ENCODE data around the gene MCRIP1. TPM values are rescaled to one million over a fixed set of nuclear protein-coding genes. Genes with fewer than 3 reads are reported as not detected.
"Not testable (repeated sequence)": the region's sequence is repeated elsewhere in the genome, so short reads cannot be mapped to it uniquely, and the experiment has no call there.

The MCRIP1 gene
- total and polyA plus RNA-seq, 2 donors = 43.8 to 190 TPM

DNA sequence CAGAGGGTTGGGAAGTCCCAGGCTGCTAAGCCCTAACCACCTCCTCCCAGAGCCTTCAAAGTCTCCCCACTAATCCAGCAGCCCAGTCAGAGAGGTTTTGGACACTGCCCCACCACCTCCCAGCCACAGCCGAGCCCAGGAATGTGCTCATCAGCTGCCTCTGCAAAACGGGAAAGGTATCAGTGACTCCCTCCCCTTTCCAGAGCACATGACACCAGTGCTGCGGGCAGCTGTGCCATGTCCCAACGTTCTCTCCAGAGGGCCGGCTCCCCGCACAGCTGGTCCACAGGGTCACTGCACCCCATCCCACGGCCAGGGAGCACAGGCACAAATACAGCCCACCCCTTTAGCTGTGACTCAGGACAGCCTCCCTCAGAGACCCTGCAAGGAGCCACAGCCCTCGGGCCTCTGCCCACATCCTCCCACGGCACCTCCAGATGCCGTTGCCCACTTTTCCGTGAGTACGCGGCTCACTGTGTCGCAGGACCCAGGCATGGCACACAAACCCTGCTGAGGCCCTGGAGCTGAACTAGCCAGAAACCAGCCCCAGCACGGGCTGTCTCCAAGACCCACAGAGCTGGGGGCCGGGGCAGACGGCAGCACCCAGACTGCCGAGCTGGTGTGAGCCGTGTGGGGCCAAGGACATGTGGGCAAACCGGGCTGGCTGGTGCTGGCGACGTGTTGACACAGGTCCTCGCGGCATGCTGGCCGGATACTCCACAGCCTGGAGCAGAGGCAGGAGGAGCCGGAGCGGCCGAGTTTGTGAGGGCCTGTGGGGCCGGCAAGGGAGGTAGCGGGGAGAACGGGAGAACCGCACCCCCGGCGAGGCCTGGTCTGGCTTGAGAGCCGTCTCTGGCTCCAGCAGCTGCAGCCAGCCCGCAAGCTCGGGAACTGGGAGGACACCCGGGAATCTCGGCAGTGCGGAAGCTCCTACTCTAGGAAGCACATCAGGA is 8.0 kb upstream of the MCRIP1 start:
- peak overlapping the region; percentile 43 for H3K27ac ChIP-seq (ENCODE audit: low read depth)
- H3K36me3 ChIP-seq (ENCODE audit: insufficient read depth) = peaks cover 5% of the 10 kb centered on the region
- WGBS = 71% methylated on average over 40 of the region's 40 CpGs
- no peaks in the 10 kb centered on the region for H3K4me1 ChIP-seq (ENCODE audit: insufficient read depth)
- no peak overlapping the region for H3K4me3 ChIP-seq (ENCODE audit: low read depth, low read length)
- DNase-seq (ENCODE audit: extremely low spot score) = no peak

DNA sequence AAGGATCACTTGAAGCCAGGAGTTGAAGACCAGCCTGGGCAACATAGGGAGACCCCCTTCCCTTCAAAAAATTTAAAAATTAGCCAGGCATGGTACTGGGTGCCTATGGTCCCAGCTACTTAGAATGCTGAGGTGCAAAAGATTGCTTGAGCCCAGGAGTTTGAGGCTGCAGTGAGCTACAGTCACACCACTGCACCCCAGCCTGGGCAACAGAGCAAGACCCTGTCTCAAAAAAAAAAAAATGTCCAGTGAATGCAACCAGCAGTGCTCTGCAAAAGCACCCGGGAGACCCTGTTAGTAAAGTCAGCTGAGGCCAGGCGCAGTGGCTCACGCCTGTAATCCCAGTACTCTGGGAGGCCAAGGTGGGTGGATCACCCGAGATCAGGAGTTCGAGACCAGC is 7.0 kb upstream of the MCRIP1 start:
- not testable (repeated sequence) for H3K36me3 ChIP-seq (ENCODE audit: insufficient read depth); H3K4me3 ChIP-seq (ENCODE audit: low read depth, low read length); H3K4me1 ChIP-seq (ENCODE audit: insufficient read depth); DNase-seq (ENCODE audit: extremely low spot score); H3K27ac ChIP-seq (ENCODE audit: low read depth)
- WGBS = 94% methylated on average over 5 of the region's 5 CpGs

GRCh38 chr17:81839301-81839700 is 6.2 kb upstream of the MCRIP1 start:
- WGBS = 75% methylated on average over 15 of the region's 15 CpGs
- Histone ChIP-seq H3K4me1 (ENCODE audit: insufficient read depth) (no peaks in the 10 kb centered on the region), H3K4me3 (ENCODE audit: low read depth, low read length) (no peak overlapping the region), H3K36me3 (ENCODE audit: insufficient read depth) (no peaks in the 10 kb centered on the region), H3K27ac (ENCODE audit: low read depth) (no peak overlapping the region)
- no peak for DNase-seq (ENCODE audit: extremely low spot score)

DNA sequence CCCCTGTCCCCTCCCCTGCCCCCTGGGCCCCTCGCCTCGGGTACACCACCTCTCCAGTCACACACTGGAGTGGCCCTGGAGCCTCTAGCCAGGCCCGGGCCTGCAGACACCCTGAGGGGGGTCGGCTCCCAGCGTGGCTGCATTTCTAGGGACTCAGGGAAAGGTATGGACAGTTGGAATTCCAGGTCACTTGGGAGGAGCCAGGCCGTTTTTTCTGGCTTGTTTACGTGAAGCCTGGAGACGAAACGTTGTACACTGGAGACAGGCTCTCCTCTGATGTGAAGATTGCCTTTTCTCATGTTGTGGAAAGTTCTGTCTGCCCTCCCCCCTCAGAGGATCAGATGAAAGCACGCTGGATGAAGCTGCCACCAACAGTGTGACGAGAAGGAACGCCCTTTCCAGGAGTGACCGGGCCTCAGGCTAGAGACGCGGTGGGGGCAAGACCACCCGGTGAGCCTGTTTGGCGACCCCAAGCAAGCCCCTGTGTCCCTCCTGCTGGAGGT is 5.7 kb upstream of the MCRIP1 start:
- H3K4me1 ChIP-seq (ENCODE audit: insufficient read depth) = no peaks in the 10 kb centered on the region
- H3K4me3 ChIP-seq (ENCODE audit: low read depth, low read length) = no peak overlapping the region
- 36% methylated on average over 17 of the region's 17 CpGs for WGBS
- H3K36me3 ChIP-seq (ENCODE audit: insufficient read depth) = no peaks in the 10 kb centered on the region
- H3K27ac ChIP-seq (ENCODE audit: low read depth) = no peak overlapping the region
- DNase-seq (ENCODE audit: extremely low spot score) = no peak

DNA sequence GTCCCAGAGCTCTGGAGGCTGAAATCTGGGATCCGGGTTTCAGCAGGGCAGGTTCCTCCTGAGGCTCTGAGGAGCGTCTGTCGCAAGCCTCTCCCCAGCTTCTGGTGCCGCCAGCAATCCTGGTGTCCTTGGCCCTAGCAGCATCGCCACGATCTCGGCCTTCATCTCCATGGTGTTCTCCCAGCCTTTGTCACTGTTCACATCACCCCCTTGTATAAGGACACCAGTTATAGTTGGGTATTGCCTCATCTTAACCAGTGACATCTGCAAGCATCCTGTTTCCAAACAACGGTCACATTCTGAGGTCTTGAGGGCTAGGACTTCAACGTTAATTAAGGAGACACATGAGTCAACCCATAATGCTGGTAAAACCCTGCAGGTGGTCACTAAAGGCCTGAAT is 4.5 kb upstream of the MCRIP1 start:
- WGBS = 79% methylated on average over 9 of the region's 9 CpGs
- no peak overlapping the region for H3K27ac ChIP-seq (ENCODE audit: low read depth)
- no peaks in the 10 kb centered on the region for H3K36me3 ChIP-seq (ENCODE audit: insufficient read depth)
- no peak for DNase-seq (ENCODE audit: extremely low spot score)
- no peak overlapping the region for H3K4me3 ChIP-seq (ENCODE audit: low read depth, low read length)
- no peaks in the 10 kb centered on the region for H3K4me1 ChIP-seq (ENCODE audit: insufficient read depth)

DNA sequence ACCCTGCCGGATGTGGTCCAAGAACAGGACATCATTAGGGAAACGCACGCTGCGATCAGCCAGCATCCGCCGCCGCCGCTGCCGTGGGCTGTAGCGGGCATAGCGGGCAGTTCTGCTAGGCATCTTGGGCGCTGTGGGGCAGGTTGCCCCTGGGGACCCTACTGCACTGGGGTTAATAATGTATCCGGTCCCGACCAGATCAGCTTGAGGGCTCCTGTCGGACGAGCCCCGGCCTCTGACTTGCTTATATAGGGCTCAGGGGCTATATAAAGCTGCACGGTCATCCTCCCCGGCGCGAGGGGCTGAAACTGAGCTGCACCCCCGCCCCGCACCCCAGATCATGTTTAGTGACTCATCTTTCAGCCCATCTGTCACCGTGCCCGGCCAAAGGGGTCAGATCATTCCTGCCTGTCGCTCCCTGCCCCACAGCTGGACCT is 1.8 kb upstream of the MCRIP1 start, which contains the start of gene PPP1R27:
Gene PPP1R27, minus strand, starts transcription at position 220 of the 437 bp plus-strand sequence. Its CDS starts 97 bp downstream, at position 123.
- Histone ChIP-seq H3K4me1 (ENCODE audit: insufficient read depth) (no peaks in the 10 kb centered on the region), H3K4me3 (ENCODE audit: low read depth, low read length) (peak within 1 kb of the TSS; percentile 88), H3K36me3 (ENCODE audit: insufficient read depth) (no peaks in the 10 kb centered on the region), H3K27ac (ENCODE audit: low read depth) (no peak within 1 kb of the TSS)
- WGBS = 91% methylated on average over 26 of the region's 26 CpGs
- DNase-seq (ENCODE audit: extremely low spot score) = no peak

DNA sequence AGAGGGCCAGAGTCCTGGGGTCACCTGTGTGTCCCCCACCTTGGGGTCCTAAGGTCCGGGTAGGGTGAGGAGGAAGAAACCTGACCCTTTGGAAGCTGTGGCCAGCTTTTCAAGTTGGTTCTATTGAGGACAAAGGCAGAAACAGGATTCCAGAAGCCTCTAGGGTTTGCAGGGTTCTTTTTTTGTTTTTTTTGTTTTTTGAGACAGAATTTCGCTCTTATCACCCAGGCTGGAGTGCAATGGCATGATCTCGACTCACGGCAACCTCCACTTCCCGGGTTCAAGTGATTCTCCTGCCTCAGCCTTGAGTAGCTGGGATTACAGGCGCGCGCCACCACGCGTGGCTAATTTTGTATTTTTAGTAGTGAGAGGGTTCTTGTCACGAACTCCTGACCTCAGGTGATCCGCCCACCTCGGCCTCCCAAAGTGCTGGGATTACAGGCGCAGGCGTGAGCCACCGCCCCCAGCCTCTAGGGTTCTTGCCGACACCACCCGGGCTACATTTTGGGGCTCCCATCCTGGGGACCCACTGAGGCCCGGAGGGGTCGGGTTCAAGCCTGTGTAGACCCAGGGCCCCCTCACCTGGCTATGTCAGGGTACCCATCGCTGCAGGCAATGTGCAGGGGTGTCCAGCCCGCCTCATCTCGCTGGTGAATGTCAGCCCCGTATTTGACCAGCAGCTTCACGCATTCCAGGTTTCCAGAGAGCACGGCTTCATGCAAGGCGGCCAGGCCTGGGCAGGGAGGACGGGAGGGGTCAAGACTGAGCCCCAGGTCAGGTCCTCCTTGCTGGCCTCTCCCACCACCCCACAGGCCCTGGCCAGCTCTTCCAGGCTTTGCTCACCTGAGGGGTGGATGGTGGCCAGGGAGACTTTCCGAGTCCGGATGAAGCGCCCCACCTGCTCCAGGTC is 1.1 kb upstream of the MCRIP1 start:
- 81% methylated on average over 31 of the region's 31 CpGs for WGBS
- H3K4me3 ChIP-seq (ENCODE audit: low read depth, low read length) = peak overlapping the region; percentile 88

DNA sequence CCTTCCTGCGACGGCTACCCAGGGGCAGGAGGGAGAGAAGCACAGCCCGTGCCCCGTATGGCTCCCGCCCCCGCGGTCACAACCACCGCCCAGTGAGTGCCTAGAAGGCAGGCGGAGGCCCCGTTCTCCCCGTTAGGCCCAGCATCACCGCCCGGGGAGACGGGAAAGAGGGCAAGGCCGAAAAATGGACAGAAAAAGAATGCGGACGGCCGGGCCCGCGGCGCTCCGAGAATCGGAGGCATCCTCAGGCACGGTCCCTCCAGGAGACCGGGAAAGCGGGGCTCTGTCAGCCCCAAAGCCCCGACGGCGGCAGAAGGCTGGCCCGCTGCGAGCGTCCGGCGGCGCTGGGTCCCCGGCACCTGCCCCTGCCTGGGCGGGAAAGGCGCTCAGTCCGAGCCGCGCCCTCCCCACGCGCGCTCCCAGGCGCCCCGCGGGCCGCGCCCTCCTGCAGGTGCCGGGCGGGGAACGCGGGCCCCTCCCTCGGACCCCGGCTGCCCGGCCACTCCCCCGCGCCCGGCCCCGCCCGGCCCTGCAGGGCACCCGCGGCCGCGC is 407 bp downstream of the MCRIP1 start:
- Histone ChIP-seq H3K27ac (ENCODE audit: low read depth) (peak overlapping the region; percentile 73), H3K4me1 (ENCODE audit: insufficient read depth) (no peaks in the 10 kb centered on the region), H3K4me3 (ENCODE audit: low read depth, low read length) (peak overlapping the region; percentile 88), H3K36me3 (ENCODE audit: insufficient read depth) (no peaks in the 10 kb centered on the region)
- WGBS = under 1% methylated on average over 65 of the region's 65 CpGs
- DNase-seq (ENCODE audit: extremely low spot score) = no peak

More for the DNA sequence above, 1.1 kb upstream of the MCRIP1 start:
- Histone ChIP-seq H3K27ac (ENCODE audit: low read depth) (no peak overlapping the region), H3K4me1 (ENCODE audit: insufficient read depth) (no peaks in the 10 kb centered on the region), H3K36me3 (ENCODE audit: insufficient read depth) (no peaks in the 10 kb centered on the region)
- no peak for DNase-seq (ENCODE audit: extremely low spot score)

GRCh38 chr17:81831957-81832607 is 1.0 kb downstream of the MCRIP1 start:
- no peak overlapping the region for H3K27ac ChIP-seq (ENCODE audit: low read depth)
- 35% methylated on average over 18 of the region's 18 CpGs for WGBS
- H3K4me1 ChIP-seq (ENCODE audit: insufficient read depth) = no peaks in the 10 kb centered on the region
- DNase-seq (ENCODE audit: extremely low spot score) = no peak
- no peaks in the 10 kb centered on the region for H3K36me3 ChIP-seq (ENCODE audit: insufficient read depth)
- peak overlapping the region; percentile 88 for H3K4me3 ChIP-seq (ENCODE audit: low read depth, low read length)

GRCh38 chr17:81831563-81831956 is 1.5 kb downstream of the MCRIP1 start:
- Histone ChIP-seq H3K4me3 (ENCODE audit: low read depth, low read length) (no peak overlapping the region), H3K4me1 (ENCODE audit: insufficient read depth) (no peaks in the 10 kb centered on the region), H3K36me3 (ENCODE audit: insufficient read depth) (no peaks in the 10 kb centered on the region), H3K27ac (ENCODE audit: low read depth) (no peak overlapping the region)
- 91% methylated on average over 7 of the region's 7 CpGs for WGBS
- no peak for DNase-seq (ENCODE audit: extremely low spot score)

- WGBS = 88% methylated on average over 6 of the region's 6 CpGs
- no peak for DNase-seq (ENCODE audit: extremely low spot score)
- no peaks in the 10 kb centered on the region for H3K4me1 ChIP-seq (ENCODE audit: insufficient read depth)
- H3K36me3 ChIP-seq (ENCODE audit: insufficient read depth) = no peaks in the 10 kb centered on the region
- H3K4me3 ChIP-seq (ENCODE audit: low read depth, low read length) = no peak overlapping the region
- no peak overlapping the region for H3K27ac ChIP-seq (ENCODE audit: low read depth)
Measured at GRCh38 chr17:81829858-81830257, 3.2 kb downstream of the MCRIP1 start.

- 75% methylated on average over 7 of the region's 7 CpGs for WGBS
- no peaks in the 10 kb centered on the region for H3K36me3 ChIP-seq (ENCODE audit: insufficient read depth)
- no peak overlapping the region for H3K27ac ChIP-seq (ENCODE audit: low read depth)
- no peak overlapping the region for H3K4me3 ChIP-seq (ENCODE audit: low read depth, low read length)
- no peaks in the 10 kb centered on the region for H3K4me1 ChIP-seq (ENCODE audit: insufficient read depth)
- no peak for DNase-seq (ENCODE audit: extremely low spot score)
Measured at GRCh38 chr17:81828656-81829055, 4.4 kb downstream of the MCRIP1 start.

Data from urinary bladder (tissue), 4 donors.